Upper lobe of left lung (tissue), 6 donors: ENCODE measurements around the gene TOP1. TPM values are rescaled to one million over a fixed set of nuclear protein-coding genes. Genes with fewer than 3 reads are reported as not detected.

ENCODE experiments used
- ATAC-seq, 2 donors: fragments of 200-7000 bp; cut with Tn5 transposase; one replicate each; pipeline ENCODE4 v1.9.1; 2022; ENCODE audit warnings: mild to moderate bottlenecking in 2 of 2, moderate library complexity in 2 of 2; ENCODE audit not compliant: low FRiP score in 2 of 2
- DNase-seq, 2 donors: peaks; one replicate each; pipeline ENCODE4 v3.0.0-alpha.2; 2019 to 2020
- H3K27ac ChIP-seq, 4 donors: fragments of 200-600 bp; sonication (generic); one replicate each; pipeline ENCODE4 v1.5.1; 2016 to 2019
- H3K27me3 ChIP-seq, 4 donors: fragments of 200-600 bp; sonication (generic); one replicate each; pipeline ENCODE4 v1.5.1; 2017 to 2019
- H3K36me3 ChIP-seq, 4 donors: fragments of 200-600 bp; sonication (generic); one replicate each; pipeline ENCODE4 v1.5.1; 2016 to 2019
- H3K4me1 ChIP-seq, 4 donors: fragments of 200-600 bp; sonication (generic); one replicate each; pipeline ENCODE4 v1.5.1; 2018 to 2019
- H3K4me3 ChIP-seq, 4 donors: fragments of 200-600 bp; sonication (generic); one replicate each; pipeline ENCODE4 v1.5.1; 2017 to 2019; ENCODE audit warnings: mild to moderate bottlenecking in 2 of 4, moderate library complexity in 1 of 4
- H3K9me3 ChIP-seq, 4 donors: fragments of 200-600 bp; sonication (generic); one replicate each; pipeline ENCODE4 v1.5.1; 2018 to 2019
- CTCF ChIP-seq, 6 experiments: fragments of 450-650 bp in 4 of 6; fragments of 200-600 bp in 2 of 6; sonication (generic) in 2 of 6; IDR thresholded peaks; one replicate each; pipeline ENCODE4 v1.5.1; 2016 to 2019; ENCODE audit warnings: antibody characterized with exemption in 6 of 6
- EP300 ChIP-seq, 4 donors: sonication (generic); formaldehyde crosslinking; IDR thresholded peaks; one replicate each; pipeline ENCODE4 v1.5.1; 2017; ENCODE audit warnings: antibody characterized with exemption in 4 of 4, control low read depth in 2 of 4
- POLR2A ChIP-seq, 4 donors: fragments of 450-650 bp; IDR thresholded peaks; one replicate each; pipeline ENCODE4 v1.5.1; 2016 to 2017; ENCODE audit warnings: antibody characterized with exemption in 4 of 4, mild to moderate bottlenecking in 2 of 4
- POLR2AphosphoS5 ChIP-seq, 2 donors: sonication (generic); formaldehyde crosslinking; IDR thresholded peaks; one replicate each; pipeline ENCODE4 v1.5.1; 2017; ENCODE audit warnings: antibody characterized with exemption in 2 of 2
- WGBS, 2 donors: methylation state at CpG; one replicate each; pipeline ENCODE4 v1.1.5; 2017 to 2018; 5-methylcytosine and 5-hydroxymethylcytosine counted together
- total RNA-seq, 6 donors: library from RNA; depleted of rRNA in 4 of 6; stranded (reverse); fragments of >200 nt in 4 of 6; gene quantifications; one replicate each; pipeline versions ENCODE4 v1.1.0 to v1.2.1, GENCODE V29; 2016 to 2021
- donor health status: DM: no; HTN: no; CAD: no; lungs with moderate emphysema.
- donor health status: DM: no; HTN: yes; CAD: no; lungs with severe emphysema.

TOP1 gene
- total RNA-seq, 6 donors from 2014 or later: 39.8 to 94.2 (median 49.0) TPM

- H3K4me1 ChIP-seq: peaks cover 66 to 73% (median 68%) of the 10 kb centered on the region in 4 donors
- TF ChIP-seq POLR2A (IDR thresholded peaks at IDR 0.05): no peak
- no peak for TF ChIP-seq CTCF (IDR thresholded peaks at IDR 0.05)
- TF ChIP-seq POLR2AphosphoS5 (IDR thresholded peaks at IDR 0.05): no peak
- no peak for TF ChIP-seq EP300 (IDR thresholded peaks at IDR 0.05)
- no peaks in the 10 kb centered on the region for H3K36me3 ChIP-seq
- no peaks in the 10 kb centered on the region for H3K9me3 ChIP-seq
- DNase-seq (no peak), ATAC-seq (no peak)
- H3K4me3 ChIP-seq: no peak overlapping the region
- no peaks in the 10 kb centered on the region for H3K27me3 ChIP-seq
- H3K27ac ChIP-seq: peak overlapping the region; percentile 86 to 96 (median 91)
- 90 to 95% methylated on average over 10 to 13 of the region's 13 CpGs for WGBS, 2 donors
These were observed 22.3 kb upstream of the TOP1 start for GRCh38 chr20:41006126-41006935.

GRCh38 chr20:41006936-41007474 is 21.6 kb upstream of the TOP1 start:
- Histone ChIP-seq H3K36me3 (no peaks in the 10 kb centered on the region), H3K27ac (peak overlapping the region in 3 of 4 donors; percentile 48 to 96 (median 90)), H3K4me3 (no peak overlapping the region), H3K4me1 (peaks cover 61 to 72% (median 67%) of the 10 kb centered on the region in 4 donors), H3K9me3 (no peaks in the 10 kb centered on the region), H3K27me3 (no peaks in the 10 kb centered on the region)
- WGBS, 2 donors: 100% methylated on average over 1 of the region's 2 CpGs; no CpG with 5 or more reads in 1 of the 2 donors
- ATAC-seq (no peak), DNase-seq (no peak)
- no peak for TF ChIP-seq POLR2A (IDR thresholded peaks at IDR 0.05)
- TF ChIP-seq EP300 (IDR thresholded peaks at IDR 0.05): no peak
- no peak for TF ChIP-seq POLR2AphosphoS5 (IDR thresholded peaks at IDR 0.05)
- no peak for TF ChIP-seq CTCF (IDR thresholded peaks at IDR 0.05)

GRCh38 chr20:41007481-41007880 is 21.1 kb upstream of the TOP1 start:
- no peak for TF ChIP-seq CTCF (IDR thresholded peaks at IDR 0.05)
- TF ChIP-seq EP300 (IDR thresholded peaks at IDR 0.05): no peak
- DNase-seq (no peak), ATAC-seq (no peak)
- no peaks in the 10 kb centered on the region for H3K9me3 ChIP-seq
- no peak overlapping the region for H3K4me3 ChIP-seq
- no peaks in the 10 kb centered on the region for H3K36me3 ChIP-seq
- no peaks in the 10 kb centered on the region for H3K27me3 ChIP-seq
- peaks cover 61 to 72% (median 67%) of the 10 kb centered on the region in 4 donors for H3K4me1 ChIP-seq
- 63% methylated on average over 3 of the region's 3 CpGs; no CpG with 5 or more reads in 1 of the 2 donors for WGBS, 2 donors
- H3K27ac ChIP-seq: peak overlapping the region; percentile 48 to 96 (median 77)

- 70 to 84% methylated on average over 3 of the region's 3 CpGs for WGBS, 2 donors
- no peak for DNase-seq
- ATAC-seq: no peak
These were observed 18.7 kb upstream of the TOP1 start for GRCh38 chr20:41009946-41010345.

More at GRCh38 chr20:41009946-41010345, 18.7 kb upstream of the TOP1 start:
- H3K27me3 ChIP-seq: no peaks in the 10 kb centered on the region
- H3K9me3 ChIP-seq: no peaks in the 10 kb centered on the region
- H3K4me1 ChIP-seq: peaks cover 47 to 56% (median 53%) of the 10 kb centered on the region in 4 donors
- H3K27ac ChIP-seq: no peak overlapping the region
- H3K4me3 ChIP-seq: no peak overlapping the region
- TF ChIP-seq CTCF (IDR thresholded peaks at IDR 0.05): no peak
- TF ChIP-seq EP300 (IDR thresholded peaks at IDR 0.05): no peak
- TF ChIP-seq POLR2A (IDR thresholded peaks at IDR 0.05): no peak
- no peak for TF ChIP-seq POLR2AphosphoS5 (IDR thresholded peaks at IDR 0.05)
- H3K36me3 ChIP-seq: no peaks in the 10 kb centered on the region
